ENCODE data around the gene QKI.
"Not testable (repeated sequence)": the region's sequence is repeated elsewhere in the genome, so short reads cannot be mapped to it uniquely, and the experiment has no call there.

QKI gene

GRCh38 chr6:163414117-163414945 is at the start of gene QKI:
TSS of gene QKI (plus strand) at chr6:163414718. CDS start at chr6:163415194, 476 bp downstream.
- DNase-seq, result peak; percentile 83

GRCh38 chr6:163366288-163366687 is 48.2 kb upstream of the QKI start:
- DNase-seq, result no peak

GRCh38 chr6:163367497-163368183 is 46.9 kb upstream of the QKI start:
- no peak for DNase-seq

- DNase-seq, result no peak
Observed at GRCh38 chr6:163369141-163369540, 45.4 kb upstream of the QKI start.

DNA sequence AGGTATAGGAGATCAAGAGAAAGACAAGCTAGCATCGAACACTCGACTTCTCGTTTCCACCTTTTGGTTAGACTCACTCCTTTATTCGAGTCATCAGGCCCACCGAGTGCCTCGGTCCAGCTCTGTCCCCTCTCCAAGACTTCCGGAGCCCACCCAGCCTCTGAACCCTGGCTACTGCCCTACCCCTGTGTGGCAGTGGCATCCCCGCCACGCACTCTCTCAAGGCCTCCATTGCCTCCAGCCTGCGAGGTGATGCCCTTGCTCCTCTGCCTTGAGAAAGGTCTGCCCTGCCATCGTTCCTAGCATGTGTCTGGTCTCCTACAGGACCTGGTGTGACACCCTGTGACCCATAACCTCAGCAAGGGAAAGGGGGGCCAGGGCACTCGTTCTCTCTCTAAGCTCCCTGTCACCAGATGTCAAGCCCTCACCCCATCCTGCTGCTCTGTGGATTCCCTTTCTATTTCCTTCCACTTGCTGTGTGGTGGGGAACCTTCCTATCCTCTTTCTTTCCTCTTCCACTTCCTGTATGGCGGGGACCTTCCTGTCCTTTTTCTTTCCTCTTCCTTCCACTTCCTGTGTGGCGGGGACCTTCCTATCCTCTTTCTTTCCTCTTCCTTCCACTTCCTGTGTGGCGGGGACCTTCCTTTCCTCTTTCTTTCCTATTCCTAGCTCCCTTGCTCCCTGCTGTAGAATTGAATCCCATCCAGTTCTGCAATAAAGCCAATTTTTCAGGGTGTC is 44.7 kb upstream of the QKI start:
- no peak for DNase-seq

DNA sequence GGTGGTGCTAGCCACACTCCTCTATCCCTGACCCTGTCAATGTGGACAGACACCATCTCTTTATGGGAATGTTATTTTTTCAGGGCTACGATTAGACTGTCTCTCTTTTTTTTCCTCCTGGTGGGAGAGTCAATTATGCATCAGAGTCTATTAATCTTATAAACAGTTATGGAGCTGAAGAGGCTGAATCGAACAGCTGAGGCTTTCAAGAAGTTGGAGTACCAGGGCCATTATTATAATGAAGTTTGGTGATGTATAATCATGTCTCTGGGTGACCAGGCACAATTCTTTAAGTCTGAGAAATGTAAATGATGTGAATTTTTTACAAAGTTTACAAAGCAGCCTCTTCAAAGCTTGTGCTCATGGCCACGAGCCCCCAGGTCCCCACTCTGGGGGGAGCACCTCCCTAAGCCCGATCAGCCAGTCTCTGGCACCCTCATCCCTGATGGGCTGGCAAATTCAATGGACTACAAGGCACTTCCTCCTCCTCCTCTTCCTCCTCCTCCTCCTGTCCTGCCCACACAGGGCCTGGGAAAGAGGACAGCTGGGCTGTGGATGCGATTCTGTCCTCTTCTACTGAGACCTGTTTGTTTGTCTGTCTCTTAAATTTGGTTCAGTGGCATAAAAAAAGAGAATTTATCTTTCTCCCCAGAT is 43.9 kb upstream of the QKI start:
- no peak for DNase-seq

DNA sequence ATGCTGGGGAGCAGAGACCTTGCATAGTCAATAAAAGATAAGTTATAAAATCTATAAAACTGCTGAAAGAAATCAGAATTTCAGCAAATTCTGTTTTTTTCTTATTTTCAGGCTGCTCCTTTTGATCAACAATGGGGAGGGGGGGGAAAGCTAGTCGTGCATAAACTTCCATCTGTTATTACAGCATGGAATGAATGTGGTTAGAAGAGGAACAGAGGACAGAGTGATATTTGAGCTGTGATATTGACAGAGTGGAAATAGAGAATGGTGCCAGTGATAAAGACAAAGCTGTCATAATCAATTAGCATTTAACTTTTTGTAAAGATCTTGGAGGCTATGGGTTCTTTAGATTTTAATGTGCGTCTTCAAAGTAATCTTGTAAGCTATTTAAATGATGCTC is 43.4 kb upstream of the QKI start:
- no peak for DNase-seq

GRCh38 chr6:163373240-163373639 is 41.3 kb upstream of the QKI start:
- no peak for DNase-seq

GRCh38 chr6:163375361-163375760 is 39.2 kb upstream of the QKI start:
- DNase-seq, result no peak

DNA sequence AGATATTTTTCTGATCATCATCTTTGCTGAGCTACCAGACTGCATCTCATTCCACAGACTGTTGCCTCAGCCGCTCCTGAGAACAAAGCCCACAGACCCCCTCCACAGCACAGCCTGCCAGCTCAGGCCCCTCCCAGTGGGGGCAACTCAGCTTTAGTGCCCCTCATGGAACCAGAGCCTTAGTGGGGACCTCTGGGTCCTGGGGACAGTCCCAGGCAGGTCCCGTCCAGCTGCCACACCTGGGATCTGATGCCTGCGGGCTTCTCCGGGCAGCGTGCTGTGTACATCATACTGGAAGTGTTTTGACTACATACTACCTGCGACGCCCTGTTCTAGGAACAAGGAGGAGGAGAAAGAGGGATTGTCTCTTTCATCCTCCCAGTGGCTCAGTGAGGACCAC is 38.3 kb upstream of the QKI start:
- DNase-seq, result no peak

- DNase-seq, result no peak
Observed at GRCh38 chr6:163377561-163377960, 37.0 kb upstream of the QKI start.

DNA sequence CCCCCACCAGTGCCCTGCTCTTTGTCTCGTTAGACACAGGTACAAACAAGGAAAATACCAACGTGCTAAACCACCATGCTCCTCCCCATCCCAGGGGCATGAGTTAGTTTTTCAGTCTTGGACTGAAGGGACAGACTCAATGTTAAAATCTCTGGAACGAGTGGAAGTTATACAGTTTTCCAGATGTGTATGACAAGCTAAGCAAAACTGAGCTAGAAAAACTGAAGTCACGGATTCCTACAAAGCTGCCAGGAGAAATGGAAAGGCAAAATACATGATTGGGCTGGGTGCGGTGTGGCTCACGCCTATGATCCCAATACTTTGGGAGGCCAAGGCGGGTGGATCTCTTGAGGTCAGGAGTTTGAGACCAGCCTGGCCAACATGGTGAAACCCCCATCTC is 34.3 kb upstream of the QKI start:
- DNase-seq, result no peak

GRCh38 chr6:163381118-163381756 is 33.3 kb upstream of the QKI start:
- DNase-seq, result no peak

- DNase-seq, result not testable (repeated sequence)
Observed at GRCh38 chr6:163383396-163383795, 31.1 kb upstream of the QKI start.

DNA sequence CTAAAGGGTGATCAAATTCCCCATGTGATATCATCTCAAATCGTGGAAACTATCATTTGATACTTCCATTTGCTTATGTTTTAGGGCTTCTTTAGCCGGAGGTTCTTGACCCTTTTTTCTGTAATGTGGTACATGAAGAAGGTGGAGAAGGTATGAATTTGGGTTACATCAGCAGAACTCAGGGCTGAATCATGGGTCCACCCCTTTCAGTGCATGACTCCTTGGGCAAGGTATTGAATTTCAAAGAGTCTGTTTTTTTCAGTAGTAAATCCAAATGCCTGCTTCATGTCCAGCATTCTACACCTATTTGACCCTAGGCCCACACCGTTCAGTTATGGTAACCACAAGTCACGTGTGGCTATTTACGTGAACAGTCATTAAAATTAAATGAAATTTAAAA is 30.6 kb upstream of the QKI start:
- DNase-seq, result no peak

DNA sequence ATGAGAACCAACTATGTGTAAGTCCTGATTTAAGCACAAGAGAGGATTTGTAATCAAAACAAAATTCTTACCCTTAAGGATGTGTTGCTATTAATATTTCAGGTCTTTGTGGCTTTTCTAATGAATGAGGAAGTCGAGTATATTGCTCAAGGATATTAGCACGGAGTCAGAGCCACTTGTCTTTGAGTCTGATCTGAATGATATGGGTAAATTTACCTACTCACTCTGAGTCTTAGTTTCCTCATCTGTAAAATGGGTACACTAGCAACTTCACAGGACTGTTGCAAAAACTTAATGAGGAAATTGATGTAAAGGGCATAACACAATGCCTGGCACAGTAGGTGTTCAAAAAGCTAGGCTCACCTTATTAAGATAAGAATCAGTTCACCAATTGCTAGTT is 30.0 kb upstream of the QKI start:
- DNase-seq, result no peak

DNA sequence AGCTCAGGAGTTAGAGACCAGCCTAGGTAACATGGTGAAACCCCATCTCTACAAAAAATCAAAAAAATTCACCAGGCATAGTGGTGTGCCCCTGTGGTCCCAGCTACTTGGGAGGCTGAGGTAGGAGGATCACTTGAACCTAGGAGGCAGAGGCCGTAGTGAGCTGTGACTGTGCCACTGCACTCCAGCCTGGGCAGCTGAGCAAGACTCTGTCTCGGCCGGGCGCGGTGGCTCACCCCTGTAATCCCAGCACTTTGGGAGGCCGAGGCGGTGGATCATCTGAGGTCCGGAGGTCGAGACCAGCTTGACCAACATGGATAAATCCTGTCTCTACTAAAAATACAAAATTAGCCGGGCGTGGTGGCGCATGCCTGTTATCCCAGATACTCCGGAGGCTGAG is 29.0 kb upstream of the QKI start:
- not testable (repeated sequence) for DNase-seq

- no peak for DNase-seq
Observed at GRCh38 chr6:163386329-163386908, 28.1 kb upstream of the QKI start.

GRCh38 chr6:163387317-163387716 is 27.2 kb upstream of the QKI start:
- no peak for DNase-seq

GRCh38 chr6:163389354-163389753 is 25.2 kb upstream of the QKI start:
- DNase-seq, result no peak

DNA sequence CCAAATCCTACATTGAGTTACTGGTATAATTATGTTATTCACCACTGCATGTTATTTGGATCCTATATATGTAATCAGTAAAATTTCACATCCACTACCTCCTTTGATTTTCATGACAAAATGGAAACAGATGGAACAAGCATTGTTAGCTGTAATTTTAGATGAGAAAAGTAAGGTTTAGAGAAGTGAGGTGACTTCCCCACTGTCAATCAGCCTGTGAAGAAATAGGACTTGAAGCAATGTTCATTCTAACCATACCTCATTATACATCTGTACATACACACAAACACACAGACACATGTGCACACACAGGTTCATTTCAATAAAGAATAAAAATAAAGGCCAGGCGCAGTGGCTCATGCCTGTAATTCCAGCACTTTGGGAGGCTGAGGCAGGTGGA is 23.7 kb upstream of the QKI start:
- DNase-seq, result no peak

DNA sequence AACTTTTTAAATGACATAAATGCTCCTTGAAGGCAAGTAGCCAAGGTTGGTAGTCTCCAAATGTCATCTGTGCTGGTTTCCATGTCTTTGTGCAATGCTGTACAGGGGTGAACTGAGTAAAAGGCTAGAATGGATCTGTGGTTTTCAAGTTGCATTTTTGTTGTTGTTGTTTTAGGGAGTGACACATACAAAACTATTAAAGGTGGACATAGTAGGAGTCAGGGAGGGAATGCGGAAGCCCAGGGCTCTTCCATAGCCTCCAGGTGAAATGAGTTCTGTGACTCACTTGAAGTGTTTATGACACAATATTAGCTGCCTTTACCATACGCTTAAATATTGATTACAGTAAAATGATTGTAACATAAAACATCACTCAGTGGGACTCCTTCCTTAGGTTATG is 22.5 kb upstream of the QKI start:
- DNase-seq, result no peak
